MM.1S (cell line): ENCODE measurements around the gene ACAP2.

ENCODE experiments used
- DNase-seq: peaks from one replicate; pipeline ENCODE4 v3.0.0-alpha.2; 2015
- H2AFZ ChIP-seq: fragments of 300-600 bp; sonication (generic); 2 replicates; pipeline ENCODE4 v1.6.0; 2016; ENCODE audit warnings: antibody characterized with exemption, low read length
- H3F3A ChIP-seq: fragments of 300-600 bp; sonication (generic); 2 replicates; pipeline ENCODE4 v1.6.1; 2016; ENCODE audit warnings: mild to moderate bottlenecking, antibody characterized with exemption, low read length, moderate library complexity, mixed read lengths; ENCODE audit not compliant: insufficient read depth
- H3K27ac ChIP-seq: fragments of 300-600 bp; sonication (generic); 2 replicates; pipeline ENCODE4 v1.5.1; 2016; ENCODE audit warnings: mild to moderate bottlenecking, low read length
- H3K27me3 ChIP-seq: fragments of 300-600 bp; sonication (generic); replicated peaks from 2 replicates; pipeline ENCODE4 v1.6.0; 2016; ENCODE audit warnings: low read length; ENCODE audit not compliant: insufficient read depth
- H3K36me3 ChIP-seq: fragments of 300-600 bp; sonication (generic); replicated peaks from 2 replicates; pipeline ENCODE4 v1.6.1; 2016; ENCODE audit warnings: mild to moderate bottlenecking, low read length, mixed read lengths; ENCODE audit not compliant: insufficient read depth
- H3K4me1 ChIP-seq: fragments of 300-600 bp; sonication (generic); 2 replicates; pipeline ENCODE4 v1.6.1; 2016; ENCODE audit warnings: low read length, mixed read lengths
- H3K4me2 ChIP-seq: fragments of 300-600 bp; sonication (generic); 2 replicates; pipeline ENCODE4 v1.6.0; 2016; ENCODE audit warnings: low read depth, low read length
- H3K4me3 ChIP-seq: fragments of 300-600 bp; sonication (generic); 2 replicates; pipeline ENCODE4 v1.5.1; 2016; ENCODE audit warnings: low read length, mixed read lengths
- H3K79me2 ChIP-seq: fragments of 300-600 bp; sonication (generic); 2 replicates; pipeline ENCODE4 v1.6.1; 2016; ENCODE audit warnings: mixed run types, low read length, mixed read lengths
- H3K9ac ChIP-seq: fragments of 300-600 bp; sonication (generic); 2 replicates; pipeline ENCODE4 v1.6.1; 2016; ENCODE audit warnings: low read length, mixed read lengths
- H3K9me2 ChIP-seq: fragments of 300-600 bp; sonication (generic); replicated peaks from 2 replicates; pipeline ENCODE4 v1.6.1; 2016; ENCODE audit warnings: mild to moderate bottlenecking, low read length, mixed read lengths; ENCODE audit not compliant: insufficient read depth
- H3K9me3 ChIP-seq: fragments of 300-600 bp; sonication (generic); replicated peaks from 2 replicates; pipeline ENCODE4 v1.6.1; 2016; ENCODE audit warnings: mild to moderate bottlenecking, low read length, mixed read lengths; ENCODE audit not compliant: insufficient read depth
- H4K20me1 ChIP-seq: fragments of 300-600 bp; sonication (generic); 2 replicates; pipeline ENCODE4 v1.6.1; 2016; ENCODE audit warnings: mild to moderate bottlenecking, low read length, moderate library complexity, mixed read lengths; ENCODE audit not compliant: insufficient read depth
- EZH2 ChIP-seq: fragments of 300-600 bp; sonication (generic); optimal IDR thresholded peaks from 2 replicates; pipeline ENCODE3; 2017; ENCODE audit warnings: low read depth, mild to moderate bottlenecking, antibody characterized with exemption, low read length, mixed read lengths
- EZH2phosphoT487 ChIP-seq: fragments of 300-600 bp; sonication (generic); IDR thresholded peaks from 2 replicates; pipeline ENCODE4 v1.6.1; 2018; ENCODE audit warnings: antibody characterized with exemption, low read length
- TF ChIP-seq, protein P1 (sequence below): fragments of 300-600 bp; sonication (generic); IDR thresholded peaks from 2 replicates; pipeline ENCODE4 v1.5.1; 2016; ENCODE audit warnings: antibody characterized with exemption, low read length, mixed read lengths

ACAP2 gene

DNA sequence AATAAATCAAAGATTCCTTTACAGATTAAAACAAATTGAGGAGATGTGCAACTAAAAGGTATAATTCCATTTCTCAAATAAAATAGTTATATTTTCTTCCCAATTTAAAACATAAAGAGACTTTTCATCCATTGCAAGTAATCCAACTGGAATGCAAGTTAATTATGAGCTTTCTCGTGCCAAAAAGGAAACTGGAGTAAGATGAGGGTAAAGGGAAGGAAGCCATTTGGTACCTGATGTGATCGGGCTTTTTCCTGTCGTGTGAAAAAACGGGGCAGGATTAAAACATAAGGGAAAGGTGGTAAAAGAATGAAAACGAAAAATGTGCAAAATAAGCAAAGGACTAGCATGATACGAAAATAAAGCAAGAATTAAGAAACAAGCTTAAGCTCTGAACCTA is 130.1 kb downstream of the ACAP2 start:
- no peak overlapping the region for H3K4me2 ChIP-seq
- H3F3A ChIP-seq, result no peaks in the 10 kb centered on the region
- no peak overlapping the region for H3K27ac ChIP-seq
- DNase-seq, result no peak
- no peak overlapping the region for H2AFZ ChIP-seq
- no peak overlapping the region for H3K9ac ChIP-seq
- H3K9me3 ChIP-seq, result no peaks in the 10 kb centered on the region
- no peak overlapping the region for H3K4me3 ChIP-seq
- no peaks in the 10 kb centered on the region for H3K9me2 ChIP-seq
- no peaks in the 10 kb centered on the region; the same call in 1 of the 2 replicates for H3K36me3 ChIP-seq
- no peaks in the 10 kb centered on the region for H3K79me2 ChIP-seq
- H3K27me3 ChIP-seq, result no peaks in the 10 kb centered on the region
- no peak for TF ChIP-seq EZH2
- no peak for TF ChIP-seq EZH2phosphoT487
- TF ChIP-seq, protein P1, sequence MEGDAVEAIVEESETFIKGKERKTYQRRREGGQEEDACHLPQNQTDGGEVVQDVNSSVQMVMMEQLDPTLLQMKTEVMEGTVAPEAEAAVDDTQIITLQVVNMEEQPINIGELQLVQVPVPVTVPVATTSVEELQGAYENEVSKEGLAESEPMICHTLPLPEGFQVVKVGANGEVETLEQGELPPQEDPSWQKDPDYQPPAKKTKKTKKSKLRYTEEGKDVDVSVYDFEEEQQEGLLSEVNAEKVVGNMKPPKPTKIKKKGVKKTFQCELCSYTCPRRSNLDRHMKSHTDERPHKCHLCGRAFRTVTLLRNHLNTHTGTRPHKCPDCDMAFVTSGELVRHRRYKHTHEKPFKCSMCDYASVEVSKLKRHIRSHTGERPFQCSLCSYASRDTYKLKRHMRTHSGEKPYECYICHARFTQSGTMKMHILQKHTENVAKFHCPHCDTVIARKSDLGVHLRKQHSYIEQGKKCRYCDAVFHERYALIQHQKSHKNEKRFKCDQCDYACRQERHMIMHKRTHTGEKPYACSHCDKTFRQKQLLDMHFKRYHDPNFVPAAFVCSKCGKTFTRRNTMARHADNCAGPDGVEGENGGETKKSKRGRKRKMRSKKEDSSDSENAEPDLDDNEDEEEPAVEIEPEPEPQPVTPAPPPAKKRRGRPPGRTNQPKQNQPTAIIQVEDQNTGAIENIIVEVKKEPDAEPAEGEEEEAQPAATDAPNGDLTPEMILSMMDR, result no peak
- no peaks in the 10 kb centered on the region for H4K20me1 ChIP-seq
- no peaks in the 10 kb centered on the region for H3K4me1 ChIP-seq

DNA sequence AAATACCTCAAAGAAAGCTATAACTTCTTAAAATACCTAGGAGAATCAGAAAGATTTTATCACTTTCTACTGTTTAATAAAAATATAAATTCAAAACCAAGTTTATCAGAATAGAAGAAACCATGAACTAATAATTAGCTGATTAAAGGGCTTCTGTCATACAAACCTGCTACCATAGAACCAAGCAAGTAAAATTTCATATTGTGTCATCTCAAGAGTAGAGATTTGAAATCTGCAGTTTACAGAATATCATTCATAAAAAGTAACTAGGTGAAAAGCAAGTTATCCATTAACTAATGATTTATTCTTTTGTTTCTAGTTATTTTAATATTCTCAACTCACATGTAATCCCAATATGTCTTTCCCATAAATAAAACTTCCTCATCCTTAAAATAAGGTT is 135.1 kb downstream of the ACAP2 start:
- Histone ChIP-seq H3K9ac (no peak overlapping the region), H3K4me2 (no peak overlapping the region), H3K79me2 (no peaks in the 10 kb centered on the region), H3K36me3 (no peaks in the 10 kb centered on the region; the same call in 1 of the 2 replicates), H2AFZ (no peak overlapping the region), H3K9me3 (no peaks in the 10 kb centered on the region), H3K4me1 (no peaks in the 10 kb centered on the region), H4K20me1 (no peaks in the 10 kb centered on the region), H3K9me2 (no peaks in the 10 kb centered on the region), H3K27me3 (no peaks in the 10 kb centered on the region), H3F3A (no peaks in the 10 kb centered on the region), H3K27ac (no peak overlapping the region), H3K4me3 (no peak overlapping the region)
- TF ChIP-seq EZH2phosphoT487 (no peak), EZH2 (no peak)
- TF ChIP-seq, protein P1, result no peak
- no peak for DNase-seq

DNA sequence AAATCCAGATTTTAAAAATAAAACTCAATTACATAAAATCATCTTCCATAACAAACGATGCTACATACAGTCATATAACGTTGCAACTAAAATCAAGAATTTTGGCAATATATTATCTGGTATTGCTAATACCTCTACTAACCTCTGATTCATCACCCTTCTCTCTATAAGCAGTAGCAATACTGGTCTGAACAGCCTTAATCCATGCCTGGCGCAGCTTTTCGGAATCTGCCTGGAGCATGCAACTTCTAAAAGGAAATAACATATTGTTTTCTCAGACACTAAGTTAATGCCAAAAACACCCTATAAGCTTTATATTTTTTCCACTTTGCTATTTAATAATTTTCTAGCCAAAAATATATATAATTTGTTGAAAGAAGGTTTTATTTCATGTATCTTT is 136.5 kb downstream of the ACAP2 start:
- no peaks in the 10 kb centered on the region for H3K4me1 ChIP-seq
- no peaks in the 10 kb centered on the region for H3K79me2 ChIP-seq
- TF ChIP-seq EZH2 (no peak), EZH2phosphoT487 (no peak)
- TF ChIP-seq, protein P1, result no peak
- no peak overlapping the region for H3K4me2 ChIP-seq
- no peak overlapping the region for H3K4me3 ChIP-seq
- H3K9me2 ChIP-seq, result no peaks in the 10 kb centered on the region
- H3K36me3 ChIP-seq, result no peaks in the 10 kb centered on the region; the same call in 1 of the 2 replicates
- no peak overlapping the region for H3K9ac ChIP-seq
- no peaks in the 10 kb centered on the region for H3K9me3 ChIP-seq
- no peak overlapping the region for H3K27ac ChIP-seq
- no peaks in the 10 kb centered on the region for H3F3A ChIP-seq
- H3K27me3 ChIP-seq, result no peaks in the 10 kb centered on the region
- no peak overlapping the region for H2AFZ ChIP-seq
- no peak for DNase-seq
- no peaks in the 10 kb centered on the region for H4K20me1 ChIP-seq
